Measurements from ENCODE around the gene HAGHL. TPM values are rescaled to one million over a fixed set of nuclear protein-coding genes. Genes with fewer than 3 reads are reported as not detected.

Gene HAGHL
- total RNA-seq, 1 donor from 2014 or later = 8.9 TPM

DNA sequence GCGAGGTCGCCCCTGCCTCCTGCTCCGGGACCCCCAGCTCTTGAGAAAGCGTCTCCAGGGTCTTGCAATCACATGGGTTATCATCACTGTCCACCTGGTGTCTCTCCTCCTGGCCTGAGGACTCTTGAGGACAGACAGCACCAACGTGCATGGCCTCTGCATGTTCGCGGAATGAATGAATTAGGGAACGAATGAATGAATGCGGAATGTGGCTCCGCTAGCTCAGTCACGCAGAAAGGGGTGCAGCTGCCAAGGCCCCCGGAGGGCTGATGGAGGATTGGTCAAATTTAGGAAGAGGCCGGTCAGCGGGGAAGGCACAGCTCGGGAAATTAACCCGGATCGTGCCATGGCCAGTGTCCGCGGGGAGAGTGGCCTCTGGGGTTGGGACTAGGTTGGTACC, 24.6 kb upstream of the HAGHL start:
- Histone ChIP-seq H3K27me3 (peaks cover 84% of the 10 kb centered on the region), H3K9me3 (no peaks in the 10 kb centered on the region), H3K27ac (no peak overlapping the region), H3K4me3 (no peak overlapping the region), H3K4me1 (no peaks in the 10 kb centered on the region), H3K36me3 (no peaks in the 10 kb centered on the region)
- no peak for ATAC-seq
- DNase-seq = no peak
- intact Hi-C loops (cut with DNase I) = no loop called here
- TF ChIP-seq, protein P1, sequence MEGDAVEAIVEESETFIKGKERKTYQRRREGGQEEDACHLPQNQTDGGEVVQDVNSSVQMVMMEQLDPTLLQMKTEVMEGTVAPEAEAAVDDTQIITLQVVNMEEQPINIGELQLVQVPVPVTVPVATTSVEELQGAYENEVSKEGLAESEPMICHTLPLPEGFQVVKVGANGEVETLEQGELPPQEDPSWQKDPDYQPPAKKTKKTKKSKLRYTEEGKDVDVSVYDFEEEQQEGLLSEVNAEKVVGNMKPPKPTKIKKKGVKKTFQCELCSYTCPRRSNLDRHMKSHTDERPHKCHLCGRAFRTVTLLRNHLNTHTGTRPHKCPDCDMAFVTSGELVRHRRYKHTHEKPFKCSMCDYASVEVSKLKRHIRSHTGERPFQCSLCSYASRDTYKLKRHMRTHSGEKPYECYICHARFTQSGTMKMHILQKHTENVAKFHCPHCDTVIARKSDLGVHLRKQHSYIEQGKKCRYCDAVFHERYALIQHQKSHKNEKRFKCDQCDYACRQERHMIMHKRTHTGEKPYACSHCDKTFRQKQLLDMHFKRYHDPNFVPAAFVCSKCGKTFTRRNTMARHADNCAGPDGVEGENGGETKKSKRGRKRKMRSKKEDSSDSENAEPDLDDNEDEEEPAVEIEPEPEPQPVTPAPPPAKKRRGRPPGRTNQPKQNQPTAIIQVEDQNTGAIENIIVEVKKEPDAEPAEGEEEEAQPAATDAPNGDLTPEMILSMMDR (IDR thresholded peaks at IDR 0.05) = no peak

DNA sequence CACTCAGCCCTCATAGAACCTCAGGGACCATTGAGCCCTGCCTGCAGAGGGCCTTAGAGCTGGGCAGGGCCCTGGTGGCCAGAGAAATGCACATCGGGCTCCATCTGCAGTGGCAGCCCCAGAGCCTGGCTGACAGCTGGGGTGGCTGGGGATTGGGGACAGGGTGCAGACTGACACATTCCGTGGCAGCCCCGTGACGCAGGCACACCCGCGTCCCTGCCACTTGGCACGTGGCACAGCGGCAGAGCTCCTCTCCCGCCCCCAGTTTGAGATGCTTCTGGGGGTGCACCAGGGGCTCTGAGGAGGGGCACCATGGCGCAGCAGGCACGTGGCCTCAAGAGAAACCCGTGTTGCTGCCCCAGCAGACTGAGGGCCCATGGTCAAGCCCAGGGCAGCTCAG, 23.5 kb upstream of the HAGHL start:
- Histone ChIP-seq H3K4me3 (no peak overlapping the region), H3K36me3 (no peaks in the 10 kb centered on the region), H3K9me3 (no peaks in the 10 kb centered on the region), H3K27me3 (peaks cover 89% of the 10 kb centered on the region), H3K27ac (no peak overlapping the region), H3K4me1 (no peaks in the 10 kb centered on the region)
- no peak for ATAC-seq
- TF ChIP-seq, protein P1 (IDR thresholded peaks at IDR 0.05) = no peak
- intact Hi-C loops (cut with DNase I) = no loop called here
- DNase-seq = no peak

DNA sequence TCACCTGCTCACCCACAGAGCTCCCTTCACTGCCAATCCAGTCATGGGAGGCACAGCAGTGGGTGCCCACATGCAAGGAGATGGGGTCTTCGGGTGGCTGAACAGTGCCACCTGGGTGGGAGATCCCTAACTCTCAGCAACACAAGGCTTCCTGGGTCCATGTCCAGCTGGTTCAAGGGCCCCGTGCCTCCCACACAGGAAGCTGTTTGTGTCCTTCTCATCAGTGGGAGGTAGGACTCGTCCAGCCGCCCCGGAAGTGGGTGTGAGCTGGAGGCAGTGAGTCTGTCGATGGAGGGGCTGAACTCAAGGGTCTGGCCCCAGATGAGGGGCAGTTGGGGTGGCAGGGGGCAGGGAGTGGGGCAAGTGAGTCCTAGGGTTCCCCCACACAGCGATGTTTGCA, 22.9 kb upstream of the HAGHL start:
- DNase-seq (no peak), ATAC-seq (no peak)
- Histone ChIP-seq H3K36me3 (no peaks in the 10 kb centered on the region), H3K27me3 (peaks cover 92% of the 10 kb centered on the region), H3K4me1 (no peaks in the 10 kb centered on the region), H3K4me3 (no peak overlapping the region), H3K9me3 (no peaks in the 10 kb centered on the region), H3K27ac (no peak overlapping the region)
- TF ChIP-seq, protein P1 (IDR thresholded peaks at IDR 0.05) = no peak
- intact Hi-C loops (cut with DNase I) = no loop called here

DNA sequence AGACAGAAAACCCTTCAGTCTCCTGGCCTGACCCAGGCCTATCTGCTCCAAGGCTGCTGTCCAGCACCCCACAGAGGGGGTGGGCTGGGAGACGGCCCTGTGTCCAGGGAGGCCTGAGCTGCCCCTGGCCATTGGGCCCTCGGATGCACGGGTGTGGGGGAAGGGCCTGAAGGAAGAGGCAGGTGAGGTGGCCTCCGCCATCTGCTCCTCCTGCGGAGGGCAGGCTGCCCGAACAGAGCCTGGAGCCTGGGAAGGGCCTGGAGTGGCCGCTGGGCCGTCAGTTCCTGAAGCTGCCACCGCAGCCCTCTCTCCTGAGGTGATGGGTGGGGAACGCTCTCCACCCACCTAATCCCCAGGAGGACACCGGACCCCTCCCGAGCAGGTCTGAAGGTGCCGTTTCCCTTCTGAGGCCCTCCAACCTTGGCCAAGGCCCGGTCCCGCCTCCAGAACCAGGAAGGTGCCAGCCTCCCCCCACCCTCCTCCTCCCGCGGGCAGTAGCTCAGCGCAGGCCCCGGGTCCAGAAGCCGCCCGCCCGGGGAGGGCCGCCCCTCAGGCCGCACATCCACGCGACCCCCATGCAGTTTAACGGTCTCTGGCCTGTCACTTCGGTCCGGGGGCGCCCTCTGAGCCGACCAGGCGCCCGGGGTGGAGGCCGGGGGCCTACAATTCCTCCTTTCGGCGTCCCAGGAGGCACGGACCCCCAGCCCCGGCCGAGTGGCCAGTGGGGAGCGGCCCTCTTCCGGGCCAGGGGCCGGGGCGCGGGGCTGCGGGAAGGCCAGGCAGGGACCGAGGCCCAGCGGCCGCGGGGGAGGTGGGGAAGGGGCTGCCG, 22.1 kb upstream of the HAGHL start:
- ATAC-seq = no peak
- intact Hi-C loops (cut with DNase I) = no loop called here
- Histone ChIP-seq H3K4me3 (no peak overlapping the region), H3K36me3 (no peaks in the 10 kb centered on the region), H3K9me3 (no peaks in the 10 kb centered on the region), H3K27ac (no peak overlapping the region), H3K4me1 (no peaks in the 10 kb centered on the region), H3K27me3 (peaks cover 92% of the 10 kb centered on the region)
- TF ChIP-seq, protein P1 (IDR thresholded peaks at IDR 0.05) = no peak
- no peak for DNase-seq

DNA sequence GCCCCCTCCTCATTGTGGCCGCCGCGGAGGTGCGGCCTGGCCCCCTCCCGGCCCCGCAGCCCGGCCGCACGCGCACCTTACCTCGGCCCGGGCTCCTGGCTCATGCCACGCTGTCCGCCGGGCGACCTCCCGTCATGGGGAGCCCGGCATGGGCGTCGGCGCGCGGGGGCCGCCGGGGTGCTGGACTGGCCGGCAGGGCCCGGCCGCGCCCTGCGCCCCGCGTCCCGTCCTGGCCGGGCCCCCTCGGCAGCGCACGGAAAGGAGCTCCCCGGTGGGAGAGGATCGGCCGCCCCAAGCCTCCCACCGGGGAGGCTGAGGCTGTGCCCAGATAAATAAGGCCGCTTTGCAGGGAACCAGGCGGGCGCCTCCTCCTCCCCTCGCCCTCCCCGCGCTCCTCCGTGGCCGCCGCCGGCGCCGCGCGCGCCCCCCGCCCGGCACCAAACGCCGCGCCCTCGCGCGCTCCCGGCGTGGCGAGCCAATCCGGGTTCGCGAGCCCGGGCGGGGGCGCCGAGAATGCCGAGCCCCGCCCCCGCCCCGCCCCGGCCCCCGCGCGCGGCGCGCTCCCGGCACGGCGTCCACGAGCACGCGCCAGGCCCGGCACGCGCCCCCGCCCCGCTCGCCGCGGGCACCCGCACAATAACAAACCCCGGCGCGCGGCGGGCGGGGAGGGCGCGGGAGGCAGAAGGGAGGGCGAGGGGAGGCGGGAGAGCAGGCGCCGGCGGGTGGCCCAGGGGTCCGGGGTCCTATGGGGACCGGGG, 21.3 kb upstream of the HAGHL start, which contains the start of gene FBXL16:
FBXL16 (minus strand) TSS at position 371 of the 758 bp plus-strand sequence. CDS start 8,396 bp downstream, outside the sequence.
- no peaks in the 10 kb centered on the region for H3K4me1 ChIP-seq
- H3K4me3 ChIP-seq = no peak within 1 kb of the TSS
- DNase-seq (no peak), ATAC-seq (no peak)
- peaks cover 92% of the 10 kb centered on the region for H3K27me3 ChIP-seq
- TF ChIP-seq, protein P1 (IDR thresholded peaks at IDR 0.05) = no peak
- no peaks in the 10 kb centered on the region for H3K36me3 ChIP-seq
- H3K27ac ChIP-seq = no peak within 1 kb of the TSS
- intact Hi-C loops (cut with DNase I) = no loop called here
- no peaks in the 10 kb centered on the region for H3K9me3 ChIP-seq

All from upper lobe of right lung (tissue), 1 donor.